ENCODE results near the gene PREX1. TPM values are rescaled to one million over a fixed set of nuclear protein-coding genes. Genes with fewer than 3 reads are reported as not detected.

PREX1 gene
- total RNA-seq, 1 experiment from 2014 or later: 20.0 TPM

GRCh38 chr20:48821261-48821920 is 6.4 kb downstream of the PREX1 start:
- DNase-seq (ENCODE audit: low read depth, low spot score): no peak
- no peak overlapping the region for H3K27ac ChIP-seq (ENCODE audit: low read length)
- in situ Hi-C loops (cut with HindIII; ENCODE audit: low pct_unique_long_range_greater_than_20kb, low sequenced_read_pairs): no loop called here
- intact Hi-C loops (cut with micrococcal nuclease; ENCODE audit: unreplicated experiment): loop anchor here (10.0 kb wide), 1 partner anchor 83 kb away; no protein-coding TSS in a partner anchor
- ATAC-seq: no peak
- POLR2A ChIA-PET: no interaction called here
- no peaks in the 10 kb centered on the region for H3K9me3 ChIP-seq (ENCODE audit: control insufficient read depth, insufficient read depth, low read depth, low read length)
- CTCF ChIA-PET: no interaction called here
- H3K4me3 ChIP-seq (ENCODE audit: low read depth in 2 of 2, low read length in 2 of 2): no peak overlapping the region
- BruUV-seq (replicated peaks): no TSS peak
- peaks cover 35% of the 10 kb centered on the region for H3K4me1 ChIP-seq (ENCODE audit: control insufficient read depth, insufficient read depth, low read length)
- H3K27me3 ChIP-seq (ENCODE audit: control insufficient read depth, insufficient read depth, low read length): no peaks in the 10 kb centered on the region
- no peaks in the 10 kb centered on the region for H3K36me3 ChIP-seq (ENCODE audit: control insufficient read depth, insufficient read depth, low read length)
- no peak for TF ChIP-seq SIN3A (IDR thresholded peaks at IDR 0.05; ENCODE audit: borderline replicate concordance, insufficient read depth, low read depth, low read length)
- no peak for TF ChIP-seq CTCF (IDR thresholded peaks at IDR 0.05)
- no peak for TF ChIP-seq POLR2AphosphoS5 (IDR thresholded peaks at IDR 0.05; ENCODE audit: low read depth, low read length)

- H3K27me3 ChIP-seq (ENCODE audit: control insufficient read depth, insufficient read depth, low read length): no peaks in the 10 kb centered on the region
- no TSS peak for BruUV-seq (replicated peaks)
- DNase-seq (ENCODE audit: low read depth, low spot score) (no peak), ATAC-seq (no peak)
- H3K36me3 ChIP-seq (ENCODE audit: control insufficient read depth, insufficient read depth, low read length): no peaks in the 10 kb centered on the region
- ChIA-PET POLR2A (interaction anchor here (0.6 kb wide), 1 partner anchor 42 kb away, joined by 9 read pairs; no protein-coding TSS in a partner anchor), CTCF (no interaction called here)
- peaks cover 27% of the 10 kb centered on the region for H3K4me1 ChIP-seq (ENCODE audit: control insufficient read depth, insufficient read depth, low read length)
- in situ Hi-C loops (cut with HindIII; ENCODE audit: low pct_unique_long_range_greater_than_20kb, low sequenced_read_pairs) (no loop called here), intact Hi-C loops (cut with micrococcal nuclease; ENCODE audit: unreplicated experiment) (loop anchor here (10.0 kb wide), 1 partner anchor 84 kb away; no protein-coding TSS in a partner anchor)
- no peak overlapping the region for H3K4me3 ChIP-seq (ENCODE audit: low read depth in 2 of 2, low read length in 2 of 2)
- TF ChIP-seq REST (IDR thresholded peaks at IDR 0.05; ENCODE audit: insufficient read depth in 1 of 2, low read depth in 2 of 2, low read length in 1 of 2): no peak
- no peak for TF ChIP-seq CTCF (IDR thresholded peaks at IDR 0.05)
- no peak for TF ChIP-seq TCF7L2 (IDR thresholded peaks at IDR 0.05; ENCODE audit: low read depth, low read length)
- TF ChIP-seq POLR2AphosphoS5 (IDR thresholded peaks at IDR 0.05; ENCODE audit: low read depth, low read length): no peak
- TF ChIP-seq SIN3A (IDR thresholded peaks at IDR 0.05; ENCODE audit: borderline replicate concordance, insufficient read depth, low read depth, low read length): no peak
- H3K9me3 ChIP-seq (ENCODE audit: control insufficient read depth, insufficient read depth, low read depth, low read length): no peaks in the 10 kb centered on the region
- H3K27ac ChIP-seq (ENCODE audit: low read length): no peak overlapping the region
Observed at GRCh38 chr20:48820649-48820973, 7.2 kb downstream of the PREX1 start.

Data from Panc1 (cell line).